NCI-H1694 (cell line): ENCODE data around the gene GSC.
"Not testable (repeated sequence)": the region's sequence is repeated elsewhere in the genome, so short reads cannot be mapped to it uniquely, and the experiment has no call there.

Experiments used
- DNase-seq: peaks from one replicate; lab custom pipeline; 2025; lab: John Stamatoyannopoulos, UW

GSC gene

GRCh38 chr14:94771906-94772490 is 2.1 kb upstream of the GSC start:
- DNase-seq, result no peak

- DNase-seq, result no peak
Observed at GRCh38 chr14:94771158-94771905, 1.4 kb upstream of the GSC start.

- no peak for DNase-seq
Observed at GRCh38 chr14:94770815-94771157, 873 bp upstream of the GSC start.

GRCh38 chr14:94770251-94770749 is 387 bp upstream of the GSC start:
- DNase-seq, result no peak

GRCh38 chr14:94768521-94769390 is 1.2 kb downstream of the GSC start:
- DNase-seq, result no peak

GRCh38 chr14:94768141-94768520 is 1.8 kb downstream of the GSC start:
- no peak for DNase-seq

- no peak for DNase-seq
Observed at GRCh38 chr14:94767321-94767878, 2.5 kb downstream of the GSC start.

- no peak for DNase-seq
Observed at GRCh38 chr14:94764573-94764972, 5.3 kb downstream of the GSC start.

- DNase-seq, result no peak
Observed at GRCh38 chr14:94762431-94762830, 7.5 kb downstream of the GSC start.

GRCh38 chr14:94761997-94762377 is 7.9 kb downstream of the GSC start:
- no peak for DNase-seq

- no peak for DNase-seq
Observed at GRCh38 chr14:94761348-94761996, 8.4 kb downstream of the GSC start.

GRCh38 chr14:94756310-94756882 is 13.5 kb downstream of the GSC start:
- DNase-seq, result no peak

- DNase-seq, result no peak
Observed at GRCh38 chr14:94754391-94754942, 15.4 kb downstream of the GSC start.

GRCh38 chr14:94752591-94753436 is 17.1 kb downstream of the GSC start:
- DNase-seq, result no peak

- no peak for DNase-seq
Observed at GRCh38 chr14:94751956-94752355, 18.0 kb downstream of the GSC start.

- no peak for DNase-seq
Observed at GRCh38 chr14:94751321-94751720, 18.6 kb downstream of the GSC start.

GRCh38 chr14:94750371-94750770 is 19.5 kb downstream of the GSC start:
- DNase-seq, result no peak

- DNase-seq, result peak; percentile 66
Observed at GRCh38 chr14:94748667-94749347, 21.1 kb downstream of the GSC start.

- DNase-seq, result no peak
Observed at GRCh38 chr14:94747739-94748138, 22.2 kb downstream of the GSC start.

- DNase-seq, result not testable (repeated sequence)
Observed at GRCh38 chr14:94747153-94747552, 22.8 kb downstream of the GSC start.
